GM21529 (cell line): ENCODE data around the gene CACNA1E.
A peak's percentile ranks its signal among the peaks of the same experiment; 100 is the strongest.

ENCODE experiments used
- ATAC-seq: cut with Tn5 transposase; IDR thresholded peaks from one replicate; pipeline ENCODE4 v1.9.1; 2021; ENCODE audit not compliant: unreplicated experiment

The CACNA1E gene

DNA sequence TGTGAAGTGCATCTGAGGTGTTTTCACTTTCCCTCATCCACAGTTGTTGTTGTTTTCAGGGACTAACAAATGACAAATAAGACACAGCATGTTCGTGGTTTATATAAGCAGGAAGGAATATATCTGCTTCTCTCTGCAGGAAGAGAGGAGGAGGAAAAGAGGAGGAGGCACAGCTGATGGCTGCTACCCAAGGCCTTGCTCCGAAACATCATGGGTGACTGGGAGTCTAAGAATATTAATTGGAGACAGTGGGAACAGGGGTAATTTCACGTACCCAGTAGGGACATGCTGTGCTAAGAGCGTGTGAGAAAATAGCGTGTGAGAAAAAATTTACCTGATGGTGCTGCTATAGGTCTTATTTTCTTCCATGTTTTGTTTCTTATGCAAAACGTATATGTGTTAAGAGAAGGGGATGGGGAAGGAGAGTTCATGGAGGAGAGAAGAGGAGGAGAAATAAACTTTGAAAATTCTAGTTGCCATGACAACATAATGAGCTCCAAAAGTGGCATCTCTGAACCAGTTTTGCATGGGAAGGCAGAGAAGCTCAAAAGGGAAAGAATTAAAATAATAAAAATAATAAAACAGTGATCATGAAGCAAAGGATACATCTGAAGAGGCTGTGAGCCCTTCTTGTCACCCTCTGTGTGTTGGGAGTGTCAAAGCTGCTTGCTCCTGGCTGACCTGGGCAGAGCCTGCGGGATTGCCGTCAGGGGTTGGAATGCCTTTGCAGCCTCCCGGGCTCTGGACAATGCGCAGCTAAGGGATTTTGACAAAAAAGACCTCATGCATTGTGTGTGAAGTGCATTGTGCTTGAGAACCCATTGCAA lies 192.0 kb downstream of the CACNA1E start:
- no peak for ATAC-seq

DNA sequence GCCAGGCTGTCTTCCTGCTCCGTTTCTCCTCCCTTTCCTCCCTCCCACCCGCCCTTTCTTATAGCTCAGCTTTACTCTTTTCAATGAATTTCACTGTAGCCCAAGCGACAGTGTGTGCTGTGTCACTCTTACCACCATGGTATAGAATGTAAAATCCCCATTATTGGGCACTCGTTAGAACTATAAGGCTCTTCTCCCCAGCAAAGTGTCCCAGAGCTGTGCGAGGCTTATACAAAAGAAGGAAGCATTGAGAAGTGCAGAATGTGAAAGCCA lies 192.5 kb downstream of the CACNA1E start:
- no peak for ATAC-seq

DNA sequence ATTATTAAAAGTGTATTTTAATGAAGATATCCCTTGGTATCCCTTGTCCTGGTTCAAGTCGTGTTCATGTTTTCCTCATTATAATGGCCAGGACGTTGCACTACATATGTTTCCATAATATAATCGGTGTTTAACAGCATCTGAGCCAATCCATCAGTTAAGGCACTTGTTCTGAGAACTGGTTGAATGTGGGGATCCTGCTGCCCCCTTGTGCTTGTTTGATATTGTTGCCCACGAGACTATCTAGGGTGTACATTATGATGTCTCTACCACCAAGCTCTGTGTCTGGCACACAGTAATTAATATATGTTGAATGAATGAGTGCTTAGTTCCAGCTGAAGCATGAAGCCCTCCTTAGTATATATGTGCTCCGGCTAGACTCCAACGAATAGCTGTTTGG lies 193.0 kb downstream of the CACNA1E start:
- ATAC-seq: peak; percentile 79

DNA sequence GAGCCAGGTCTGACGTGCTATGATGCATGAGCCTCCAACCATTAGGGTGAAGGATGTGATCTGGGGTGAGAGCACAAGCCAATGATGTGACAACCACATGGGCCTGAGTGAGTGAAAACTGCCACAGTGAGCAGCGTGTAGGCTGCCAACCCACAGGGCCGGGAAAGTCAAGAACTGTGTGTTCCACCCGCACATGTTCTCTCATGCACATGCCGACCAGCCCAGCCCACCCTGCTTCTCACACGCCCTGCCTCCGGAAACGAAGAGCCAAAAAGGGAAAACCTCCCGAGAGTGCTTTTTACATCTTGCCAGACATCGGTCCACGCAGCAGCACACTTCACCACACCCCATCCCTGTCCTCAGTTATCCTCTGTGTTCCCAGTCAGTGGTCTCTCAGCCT lies 197.0 kb downstream of the CACNA1E start:
- ATAC-seq: no peak

DNA sequence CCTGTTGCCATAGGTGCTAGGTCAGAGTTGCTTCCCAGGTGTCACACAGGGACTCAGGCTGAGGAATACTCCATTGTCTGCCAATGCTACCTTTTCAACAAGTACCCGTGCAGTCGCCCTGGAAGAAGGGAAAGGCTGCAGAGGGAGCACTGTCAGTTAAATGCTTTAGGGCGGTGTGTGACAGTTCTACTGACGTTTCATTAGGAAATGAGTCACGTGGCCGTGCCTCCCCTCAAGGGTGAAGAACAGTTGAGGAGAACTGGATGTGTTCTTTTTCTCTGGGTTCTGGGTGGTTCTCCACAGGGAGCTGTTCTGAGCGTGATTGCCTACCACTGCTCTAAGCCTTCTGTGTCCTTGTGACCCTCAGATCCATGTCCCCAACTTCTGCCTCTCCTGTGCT lies 197.6 kb downstream of the CACNA1E start:
- no peak for ATAC-seq

DNA sequence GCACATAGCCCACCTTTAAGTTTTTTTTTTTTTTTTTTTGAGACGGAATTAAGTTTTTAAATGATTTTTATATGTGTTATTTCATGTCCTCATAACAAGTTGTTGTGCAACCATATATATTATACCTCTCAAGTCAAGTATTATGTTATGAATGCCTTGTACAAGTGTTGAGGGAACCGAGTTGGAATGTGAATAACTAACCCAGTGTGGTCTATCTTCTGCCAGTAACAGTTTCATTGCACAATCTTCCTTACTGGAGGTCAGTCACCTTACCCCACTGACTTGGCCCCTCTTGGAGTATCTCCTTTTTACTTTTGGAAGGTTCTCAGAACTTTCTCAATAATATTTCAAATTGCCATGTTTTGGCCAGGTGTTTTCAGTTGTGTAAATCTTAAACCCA lies 201.9 kb downstream of the CACNA1E start:
- ATAC-seq: no peak

DNA sequence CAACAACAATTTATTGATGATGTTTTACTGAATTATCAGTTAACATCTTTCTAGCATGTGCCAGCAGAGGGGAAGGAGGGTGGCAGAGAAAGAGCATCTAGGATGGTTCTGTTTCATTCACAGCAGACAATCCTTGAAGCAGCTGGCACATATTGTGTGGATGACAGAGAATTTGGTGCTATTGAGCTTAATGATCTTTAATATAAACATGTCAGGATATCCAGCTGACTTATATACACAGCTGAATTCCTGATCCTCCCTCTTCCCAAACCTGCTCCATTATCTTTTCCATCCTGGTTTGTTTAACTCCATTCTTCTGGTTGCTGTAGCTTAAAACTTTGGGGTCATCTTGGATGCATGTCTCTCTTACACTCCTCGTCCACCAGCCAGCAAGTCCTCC lies 218.6 kb downstream of the CACNA1E start:
- no peak for ATAC-seq

DNA sequence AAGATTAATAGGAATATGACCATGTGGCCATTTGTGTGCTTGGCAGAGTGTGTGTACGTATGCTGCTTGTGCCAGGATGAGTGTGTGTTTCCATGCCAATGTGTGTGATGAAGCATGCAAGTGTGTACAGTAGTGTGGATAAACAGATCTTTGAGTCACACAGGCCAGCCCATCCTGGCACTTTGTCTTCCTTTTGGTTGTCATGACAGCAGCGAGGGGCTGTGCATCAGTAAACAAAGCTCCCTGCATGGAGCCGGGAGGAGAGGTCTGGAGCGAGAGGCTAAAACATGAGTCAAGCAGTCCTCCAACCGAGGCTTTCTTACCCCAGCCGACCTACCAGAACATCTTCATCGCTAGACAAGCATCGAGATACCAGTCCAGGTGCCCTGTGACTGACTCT lies 221.2 kb downstream of the CACNA1E start:
- no peak for ATAC-seq

DNA sequence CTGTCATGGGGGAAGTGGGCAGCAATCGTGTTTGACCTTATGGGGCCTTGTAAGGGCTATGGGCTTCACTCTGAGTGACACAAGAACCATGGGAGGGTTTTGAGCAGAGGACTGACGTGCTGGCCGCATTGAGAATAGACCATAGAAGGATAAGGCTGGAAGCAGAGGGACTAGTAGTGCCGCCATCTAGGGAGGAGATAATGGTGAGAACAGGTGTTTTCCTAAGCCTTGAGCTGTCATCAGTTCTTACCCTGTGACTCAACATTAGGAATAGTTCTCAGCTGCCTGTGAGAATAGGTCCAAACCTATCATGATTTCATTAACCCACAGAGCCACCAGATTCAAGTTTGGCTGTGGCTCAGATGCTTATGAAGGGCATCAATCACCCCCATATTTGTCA lies 228.5 kb downstream of the CACNA1E start:
- no peak for ATAC-seq

DNA sequence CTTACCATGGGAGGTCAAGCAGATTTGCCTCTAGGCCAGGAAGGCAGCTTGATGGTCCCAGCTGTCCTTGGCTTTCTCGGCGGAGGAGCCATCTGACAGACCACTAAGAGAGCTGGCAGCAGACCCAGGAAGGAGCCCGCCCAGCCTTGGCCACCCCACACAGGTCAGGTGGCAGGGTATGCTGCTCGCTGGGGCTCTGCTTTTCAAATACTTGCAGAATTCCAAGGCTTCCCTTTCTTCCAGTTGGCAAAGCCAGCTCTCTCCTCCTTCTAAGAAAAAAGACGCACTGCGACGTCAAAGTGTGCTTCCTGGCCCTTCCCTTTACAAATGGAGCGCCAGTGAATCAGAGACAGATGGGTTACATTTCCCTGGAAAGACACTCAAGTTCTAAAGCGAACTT lies 229.4 kb downstream of the CACNA1E start:
- no peak for ATAC-seq

DNA sequence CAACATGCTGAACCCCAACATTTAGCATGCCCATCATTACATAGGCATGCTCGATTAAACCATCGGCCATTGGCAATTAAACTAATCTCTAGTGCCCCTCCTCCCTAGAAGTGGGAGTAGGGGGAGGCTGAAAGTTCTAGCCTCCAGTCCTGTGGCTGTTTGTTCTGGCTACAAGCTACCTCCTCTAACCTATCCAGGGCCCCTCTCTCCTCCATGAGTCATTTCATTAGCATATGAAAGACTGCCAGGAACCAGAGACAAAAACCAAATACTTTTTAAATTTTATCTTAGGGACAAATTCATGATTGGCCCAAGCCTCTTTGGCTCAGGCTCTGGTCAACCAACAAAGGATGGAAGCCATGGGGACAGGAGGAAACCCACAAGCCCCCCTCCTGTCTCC lies 231.1 kb downstream of the CACNA1E start:
- ATAC-seq: no peak

DNA sequence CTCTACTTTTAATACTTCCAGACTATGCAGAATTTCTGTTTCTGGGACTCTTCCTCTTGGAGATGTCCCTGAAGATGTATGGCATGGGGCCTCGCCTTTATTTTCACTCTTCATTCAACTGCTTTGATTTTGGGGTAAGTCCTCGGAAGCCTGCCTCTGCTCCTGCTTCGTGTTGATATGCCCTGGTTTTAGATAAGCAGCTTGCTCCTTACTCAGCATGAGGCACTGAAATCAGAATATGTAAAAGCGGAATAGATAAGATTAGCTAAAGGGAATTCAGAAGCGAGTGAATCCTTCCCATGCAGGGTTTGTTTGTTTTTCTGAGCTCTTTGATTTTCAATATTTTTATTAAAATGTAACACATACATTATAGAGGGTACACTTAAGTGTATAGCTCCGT lies 234.7 kb downstream of the CACNA1E start:
- ATAC-seq: no peak

DNA sequence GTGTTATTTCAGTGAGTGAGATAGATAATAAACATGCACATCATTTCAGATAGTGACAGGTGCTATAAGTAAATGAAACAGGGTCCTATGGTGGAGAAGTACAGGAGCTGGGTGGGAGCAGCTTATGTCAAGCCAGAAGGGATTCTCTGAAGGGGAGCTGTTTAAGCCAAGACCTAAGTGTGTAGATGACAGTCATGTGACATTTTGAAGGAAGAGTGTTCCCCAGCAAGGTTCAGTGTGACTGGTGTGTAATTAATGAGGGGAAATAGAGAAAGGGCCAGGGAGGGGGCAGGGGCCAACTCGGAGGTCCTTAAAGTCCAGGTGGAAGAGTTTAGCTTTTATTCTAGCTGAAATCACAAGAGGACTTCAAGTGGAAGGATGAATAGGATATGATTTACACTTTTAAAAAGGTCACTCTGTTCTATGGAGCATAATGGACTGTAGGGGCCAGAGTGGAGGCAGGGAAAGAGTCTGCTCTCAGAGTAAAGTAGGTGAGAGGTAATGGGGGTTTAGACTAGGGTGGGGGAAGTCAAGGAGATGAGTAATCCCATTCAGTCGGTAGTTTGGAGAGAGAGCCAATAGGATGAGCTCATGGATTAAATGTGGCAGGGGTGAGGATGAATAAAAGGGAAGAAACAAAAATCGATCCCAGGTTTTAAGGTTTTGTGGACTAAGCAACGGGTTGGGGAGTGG lies 243.1 kb downstream of the CACNA1E start:
- no peak for ATAC-seq

DNA sequence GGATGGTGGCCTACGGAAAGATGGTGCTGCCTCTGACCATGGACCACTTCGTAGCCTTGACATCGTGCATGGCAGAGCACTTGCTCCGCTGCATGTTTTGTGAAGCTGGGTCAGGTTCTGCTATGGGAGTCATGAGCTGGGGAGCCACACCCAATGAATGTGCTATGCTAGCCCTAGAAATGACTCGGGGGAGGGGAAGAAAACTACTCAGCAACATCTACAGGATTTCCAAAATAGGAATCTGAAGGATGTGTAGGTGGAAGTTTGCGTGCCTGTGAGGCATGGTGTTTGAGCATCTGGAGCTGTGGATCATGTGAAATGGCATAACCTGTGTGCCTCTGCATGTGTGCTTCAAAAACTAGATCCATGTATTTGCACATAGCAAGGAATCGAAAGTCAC lies 247.3 kb downstream of the CACNA1E start:
- ATAC-seq: no peak

DNA sequence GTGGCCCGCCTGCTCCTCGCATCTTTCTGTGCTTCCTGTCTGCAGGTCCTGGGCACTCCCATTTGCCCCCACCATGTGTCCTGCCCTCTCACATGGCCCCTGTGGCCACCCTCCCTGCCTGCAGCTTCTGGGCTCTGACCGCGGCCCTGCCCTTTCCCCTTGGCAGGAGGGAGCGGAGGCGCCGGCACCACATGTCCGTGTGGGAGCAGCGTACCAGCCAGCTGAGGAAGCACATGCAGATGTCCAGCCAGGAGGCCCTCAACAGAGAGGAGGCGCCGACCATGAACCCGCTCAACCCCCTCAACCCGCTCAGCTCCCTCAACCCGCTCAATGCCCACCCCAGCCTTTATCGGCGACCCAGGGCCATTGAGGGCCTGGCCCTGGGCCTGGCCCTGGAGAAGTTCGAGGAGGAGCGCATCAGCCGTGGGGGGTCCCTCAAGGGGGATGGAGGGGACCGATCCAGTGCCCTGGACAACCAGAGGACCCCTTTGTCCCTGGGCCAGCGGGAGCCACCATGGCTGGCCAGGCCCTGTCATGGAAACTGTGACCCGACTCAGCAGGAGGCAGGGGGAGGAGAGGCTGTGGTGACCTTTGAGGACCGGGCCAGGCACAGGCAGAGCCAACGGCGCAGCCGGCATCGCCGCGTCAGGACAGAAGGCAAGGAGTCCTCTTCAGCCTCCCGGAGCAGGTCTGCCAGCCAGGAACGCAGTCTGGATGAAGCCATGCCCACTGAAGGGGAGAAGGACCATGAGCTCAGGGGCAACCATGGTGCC lies 249.1 kb downstream of the CACNA1E start:
- ATAC-seq: no peak

DNA sequence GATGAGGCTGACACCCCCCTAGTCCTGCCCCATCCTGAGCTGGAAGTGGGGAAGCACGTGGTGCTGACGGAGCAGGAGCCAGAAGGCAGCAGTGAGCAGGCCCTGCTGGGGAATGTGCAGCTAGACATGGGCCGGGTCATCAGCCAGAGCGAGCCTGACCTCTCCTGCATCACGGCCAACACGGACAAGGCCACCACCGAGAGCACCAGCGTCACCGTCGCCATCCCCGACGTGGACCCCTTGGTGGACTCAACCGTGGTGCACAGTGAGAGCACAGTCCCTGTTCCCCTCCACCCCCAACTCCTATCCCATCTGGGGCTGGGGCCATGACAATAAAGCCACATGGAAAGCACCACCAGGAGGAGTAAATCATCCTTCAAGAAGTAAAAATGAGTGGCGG lies 250.2 kb downstream of the CACNA1E start:
- ATAC-seq: no peak

DNA sequence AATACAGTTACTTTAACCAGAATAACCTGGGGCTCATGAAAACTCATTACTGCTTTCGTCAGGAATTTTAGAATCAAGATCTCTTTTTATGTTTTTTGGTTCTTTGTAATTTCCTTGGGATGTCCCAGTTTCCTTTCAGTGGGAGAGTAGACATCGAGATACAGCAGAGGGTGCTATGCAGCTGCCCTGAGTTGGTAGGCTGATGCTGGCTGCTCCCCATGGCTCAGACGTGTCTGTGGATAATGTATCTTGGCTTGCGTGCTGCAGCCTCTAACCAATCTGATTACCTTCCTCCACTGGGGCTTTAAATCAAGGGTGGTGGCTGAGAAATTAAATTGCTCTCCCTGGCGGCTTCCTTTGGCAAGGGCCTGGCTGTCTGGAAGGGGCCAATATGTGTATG lies 253.7 kb downstream of the CACNA1E start:
- no peak for ATAC-seq

DNA sequence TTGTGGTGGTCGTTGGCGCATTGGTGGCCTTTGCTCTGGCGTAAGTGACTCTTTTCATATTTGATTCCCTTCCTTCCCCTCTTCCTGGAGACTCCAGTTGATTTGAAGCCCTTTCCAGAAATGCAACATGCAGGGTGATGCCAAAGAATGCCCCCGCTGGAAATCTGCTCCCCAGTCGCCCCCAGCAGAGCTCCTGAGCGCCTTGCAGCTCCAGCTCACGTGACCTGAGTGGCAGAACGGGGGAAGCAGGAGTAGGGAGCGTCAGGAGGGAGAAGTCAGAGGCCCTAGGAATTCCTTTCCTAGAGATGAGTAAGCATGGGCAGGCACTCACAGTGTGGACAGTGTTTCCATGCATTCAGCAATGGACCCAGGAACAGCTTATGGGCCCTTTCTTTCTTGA lies 255.9 kb downstream of the CACNA1E start:
- no peak for ATAC-seq

DNA sequence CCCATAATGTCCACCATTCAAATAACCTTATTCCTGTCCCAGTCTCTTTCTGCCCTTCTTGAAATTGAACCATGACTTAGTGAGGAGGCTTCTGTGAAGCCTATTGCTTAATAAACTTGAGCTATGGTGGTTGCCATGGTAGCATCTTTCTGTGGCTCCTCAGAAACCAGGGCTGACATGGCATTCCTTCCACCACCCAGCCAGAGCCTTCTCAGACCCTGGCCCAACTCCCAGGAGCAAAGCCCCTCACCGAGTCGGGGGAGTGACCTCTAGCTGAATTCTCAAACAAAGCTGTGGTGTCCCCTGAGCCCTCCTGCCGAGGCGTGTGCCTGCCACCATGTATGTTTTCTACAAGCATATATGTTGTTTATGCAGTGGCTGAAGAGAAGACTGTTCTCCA lies 259.1 kb downstream of the CACNA1E start:
- ATAC-seq: no peak

DNA sequence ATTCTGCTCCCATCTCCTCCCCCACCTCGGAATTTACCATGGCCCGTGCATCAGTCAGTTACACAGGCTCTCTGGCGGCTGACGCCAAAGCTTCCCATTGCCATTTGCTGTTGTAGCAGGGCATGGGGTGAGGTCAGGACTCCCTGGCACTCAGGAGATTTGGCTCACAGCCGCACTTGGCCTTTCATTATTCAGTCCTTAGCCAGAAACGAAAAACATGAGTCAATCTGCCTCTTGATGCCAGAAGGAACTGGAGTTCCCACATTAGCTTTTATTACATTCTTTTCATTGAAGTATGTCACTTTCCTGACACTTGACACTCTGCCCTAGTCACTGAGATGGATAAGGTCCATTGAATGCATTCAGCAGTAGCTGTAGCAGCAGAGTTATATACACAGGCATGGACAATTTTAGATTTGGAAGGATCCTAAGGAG lies 260.6 kb downstream of the CACNA1E start:
- ATAC-seq: no peak

DNA sequence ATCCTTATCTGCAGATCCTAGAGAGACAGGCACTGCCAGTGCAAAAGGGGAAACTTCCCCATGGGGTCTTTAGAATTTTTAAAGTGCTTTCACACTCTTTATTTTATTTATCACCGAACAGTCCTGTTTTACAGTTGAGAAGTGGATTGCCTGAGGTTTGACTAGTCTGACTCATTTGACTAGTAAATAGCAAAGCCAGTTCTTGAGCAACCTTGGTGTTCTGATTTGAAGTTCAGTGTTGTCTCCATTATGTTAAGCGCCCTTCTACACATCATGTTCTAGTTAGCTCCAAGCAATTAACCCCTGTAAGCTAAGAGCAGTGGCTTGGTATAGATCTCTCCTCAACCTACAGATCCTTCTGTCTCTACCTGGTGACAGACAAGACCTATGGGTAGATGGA lies 262.9 kb downstream of the CACNA1E start:
- ATAC-seq: no peak

DNA sequence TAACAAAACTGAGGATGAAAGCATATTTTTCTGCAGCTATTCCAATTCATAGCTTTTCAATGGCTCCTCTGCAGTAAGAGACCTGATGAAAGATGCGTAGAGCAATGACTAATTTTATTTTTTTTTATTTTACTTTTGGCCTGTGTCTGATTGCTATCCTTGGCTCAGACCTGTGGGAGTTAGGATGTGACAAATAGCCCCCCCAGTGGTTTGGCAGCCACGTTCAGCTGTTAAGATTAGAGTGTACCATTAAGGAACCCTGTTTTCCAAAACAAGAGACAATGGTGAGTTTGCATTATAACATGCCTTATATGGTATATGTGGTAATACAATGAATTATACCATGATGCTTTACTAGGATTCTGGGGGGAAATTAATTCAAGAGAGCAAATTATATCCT lies 264.7 kb downstream of the CACNA1E start:
- no peak for ATAC-seq
